Germinal center (tissue), 1 donor: Measurements from ENCODE around the gene ZNF783.
"Not testable (repeated sequence)": the region's sequence is repeated elsewhere in the genome, so short reads cannot be mapped to it uniquely, and the experiment has no call there.

Experiments used
- DNase-seq: peaks from one replicate; pipeline ENCODE4 v3.0.0; 2012; ENCODE audit warnings: mixed read lengths, low spot score

Gene ZNF783

DNA sequence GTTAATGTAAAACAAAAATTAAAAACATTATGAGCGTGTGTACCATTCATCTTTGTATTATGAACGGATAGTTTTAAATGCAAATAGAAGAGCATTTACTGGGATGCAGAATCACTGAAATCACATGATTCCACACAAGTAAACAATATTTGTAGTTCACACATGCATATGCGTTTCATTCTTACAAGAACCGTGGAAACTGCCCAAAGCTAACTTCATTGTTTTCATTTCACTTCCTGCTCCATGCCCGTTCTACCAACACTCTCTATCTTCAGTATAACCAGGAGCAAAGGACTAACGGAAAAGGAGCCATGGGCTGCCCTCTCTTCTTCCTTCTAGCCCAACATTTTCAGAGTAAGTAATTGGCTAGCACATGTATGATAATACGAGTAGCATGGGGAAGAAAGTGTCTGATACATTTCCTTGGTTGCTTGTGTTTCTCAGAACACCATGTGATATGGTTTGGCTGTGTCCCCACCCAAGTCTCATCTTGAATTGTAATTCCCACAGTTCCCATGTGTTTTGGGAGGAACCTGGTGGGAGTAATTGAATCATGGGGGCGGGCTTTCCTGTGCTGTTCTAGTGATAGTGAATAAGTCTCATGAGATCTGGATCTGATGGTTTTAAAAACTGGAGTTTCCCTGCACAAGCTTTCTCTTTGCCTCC is 38.8 kb downstream of the ZNF783 start:
- no peak for DNase-seq

DNA sequence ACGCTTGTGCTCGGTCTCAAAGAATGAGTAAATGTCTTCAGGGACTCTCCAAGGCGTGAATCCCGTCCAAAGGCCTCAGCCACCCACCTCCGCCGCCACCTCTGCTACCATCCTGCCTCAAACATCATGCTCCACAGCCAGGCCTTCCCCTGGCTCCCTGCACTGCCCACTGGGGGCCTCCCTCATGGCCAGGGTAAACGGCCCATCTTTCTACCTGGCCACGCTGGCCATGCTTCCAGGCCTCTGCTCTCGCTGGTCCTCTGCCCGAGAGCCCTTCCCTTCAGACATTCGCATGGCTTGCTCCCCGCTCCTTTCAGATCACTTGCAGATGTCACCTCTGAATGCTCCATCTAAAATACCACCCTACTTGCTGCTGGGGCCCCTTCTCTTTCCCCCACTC is 40.2 kb downstream of the ZNF783 start:
- DNase-seq = no peak

DNA sequence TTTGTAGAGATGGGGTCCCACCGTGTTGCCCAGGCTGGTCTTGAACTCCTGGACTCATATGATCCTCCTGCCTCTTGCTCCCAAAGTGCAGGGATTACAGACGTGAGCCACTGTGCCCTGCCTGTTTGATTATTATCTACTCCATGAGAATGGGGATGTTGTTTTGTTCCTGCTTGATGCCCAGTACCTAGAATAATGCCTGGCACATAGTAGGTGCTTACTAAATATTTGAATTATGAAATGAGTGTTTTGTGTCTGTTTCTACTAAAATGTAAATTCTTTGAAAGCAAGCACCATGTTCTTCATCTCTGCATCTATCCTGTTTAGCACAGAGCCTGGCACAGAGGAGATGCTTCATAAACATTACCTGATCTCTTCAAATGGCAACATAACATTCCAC is 40.9 kb downstream of the ZNF783 start:
- DNase-seq = no peak

DNA sequence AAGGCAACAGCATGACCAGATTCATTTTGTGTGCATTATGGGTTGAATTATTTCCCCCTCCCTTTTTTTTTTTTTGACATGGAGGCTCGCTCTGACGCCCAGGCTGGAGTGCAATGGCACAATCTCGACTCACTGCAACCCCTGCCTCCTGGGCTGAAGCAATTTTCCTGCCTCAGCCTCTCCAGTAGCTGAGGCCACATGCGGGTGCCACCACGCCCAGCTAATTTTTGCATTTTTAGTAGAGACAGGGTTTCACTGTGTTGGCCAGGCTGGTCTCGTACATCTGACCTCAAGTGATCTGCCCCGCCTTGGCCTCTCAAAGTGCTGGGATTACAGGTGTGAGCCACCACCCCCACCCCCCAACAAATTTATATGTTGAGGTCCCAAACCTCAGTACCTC is 42.0 kb downstream of the ZNF783 start:
- DNase-seq = no peak

DNA sequence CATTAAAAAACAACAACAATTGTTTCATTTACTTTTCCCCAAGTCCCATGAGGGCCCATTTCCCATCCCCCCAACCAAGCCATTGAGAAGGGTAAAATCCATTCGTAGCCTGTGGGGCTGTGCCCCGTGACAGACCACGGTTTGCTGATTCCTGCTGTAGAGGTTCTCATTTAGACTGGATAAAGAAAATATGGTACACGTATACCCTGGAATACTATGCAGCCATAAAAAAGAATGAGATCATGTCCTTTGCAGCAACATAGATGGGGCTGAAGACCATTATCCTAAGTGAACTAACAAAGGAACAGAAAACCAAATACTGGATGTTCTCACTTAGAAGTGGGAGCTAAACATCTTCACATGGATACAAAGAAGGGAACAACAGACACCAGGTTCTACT is 44.9 kb downstream of the ZNF783 start:
- DNase-seq = no peak

DNA sequence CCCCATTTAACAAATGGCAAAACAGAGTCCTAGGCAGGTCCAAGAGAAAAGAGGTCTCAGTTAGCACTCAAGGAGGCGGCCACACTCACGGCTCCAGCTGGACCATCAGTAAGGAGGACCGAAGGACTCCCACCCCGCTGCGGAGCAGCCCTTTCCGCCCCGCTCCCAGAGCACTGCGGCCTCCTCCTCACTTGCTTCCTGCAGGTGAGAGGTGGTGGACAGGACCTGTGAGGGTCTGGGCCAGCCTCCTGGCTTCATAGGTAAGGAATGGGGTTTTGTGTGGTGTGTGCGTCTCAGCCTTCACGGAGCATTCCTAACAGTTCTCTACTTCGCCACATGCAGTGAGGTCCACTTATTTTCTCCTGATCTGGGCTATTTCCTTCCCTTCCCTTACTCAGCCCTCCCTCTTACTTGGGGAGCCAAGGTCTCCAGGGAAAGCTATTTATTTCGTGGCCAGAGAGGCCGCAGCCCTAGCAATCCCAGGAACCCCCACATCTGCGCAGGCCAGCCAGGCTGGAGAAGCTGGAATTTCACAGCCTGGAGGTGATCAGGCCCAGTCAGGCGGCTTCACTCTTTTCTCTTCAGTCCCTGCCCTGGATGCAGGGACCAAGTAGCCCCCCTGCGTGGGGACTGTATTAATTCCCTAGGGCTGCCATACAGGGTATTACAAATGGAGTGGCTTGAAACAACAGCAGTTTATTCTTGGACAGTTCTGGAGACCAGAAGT is 45.9 kb downstream of the ZNF783 start:
- no peak for DNase-seq

DNA sequence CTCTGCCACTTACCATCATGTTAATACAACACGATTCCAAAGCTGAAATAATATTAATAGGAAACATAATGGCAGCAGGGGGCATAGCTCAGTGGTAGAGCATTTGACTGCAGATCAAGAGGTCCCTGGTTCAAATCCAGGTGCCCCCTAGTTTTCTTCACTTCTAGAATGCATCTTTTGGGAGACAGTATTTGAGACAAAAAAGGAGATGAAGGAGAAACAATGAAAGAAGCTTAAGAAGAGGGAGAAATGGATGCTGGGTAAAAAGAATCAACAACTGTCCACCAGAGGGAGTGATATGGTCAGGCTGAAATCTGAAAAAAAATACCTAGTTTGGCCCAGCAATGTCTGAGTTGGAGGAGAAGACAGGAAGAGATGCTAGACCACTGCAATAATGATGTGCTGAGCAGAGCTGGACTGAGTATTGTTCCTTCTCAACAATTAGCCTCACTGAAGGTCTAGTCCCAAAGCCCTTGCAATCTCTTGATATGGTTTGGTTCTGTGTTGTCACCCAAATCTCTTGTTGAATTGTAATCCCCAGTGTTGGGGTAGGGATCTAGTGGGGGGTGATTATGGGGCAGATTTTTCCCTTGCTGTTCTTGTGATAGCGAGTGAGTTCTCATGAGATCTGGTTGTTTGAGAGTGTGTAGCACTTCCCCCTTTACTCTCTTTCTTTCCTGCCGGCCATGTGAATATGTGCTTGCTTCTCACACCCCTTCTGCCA is 48.3 kb downstream of the ZNF783 start:
- DNase-seq = peak; percentile 56

DNA sequence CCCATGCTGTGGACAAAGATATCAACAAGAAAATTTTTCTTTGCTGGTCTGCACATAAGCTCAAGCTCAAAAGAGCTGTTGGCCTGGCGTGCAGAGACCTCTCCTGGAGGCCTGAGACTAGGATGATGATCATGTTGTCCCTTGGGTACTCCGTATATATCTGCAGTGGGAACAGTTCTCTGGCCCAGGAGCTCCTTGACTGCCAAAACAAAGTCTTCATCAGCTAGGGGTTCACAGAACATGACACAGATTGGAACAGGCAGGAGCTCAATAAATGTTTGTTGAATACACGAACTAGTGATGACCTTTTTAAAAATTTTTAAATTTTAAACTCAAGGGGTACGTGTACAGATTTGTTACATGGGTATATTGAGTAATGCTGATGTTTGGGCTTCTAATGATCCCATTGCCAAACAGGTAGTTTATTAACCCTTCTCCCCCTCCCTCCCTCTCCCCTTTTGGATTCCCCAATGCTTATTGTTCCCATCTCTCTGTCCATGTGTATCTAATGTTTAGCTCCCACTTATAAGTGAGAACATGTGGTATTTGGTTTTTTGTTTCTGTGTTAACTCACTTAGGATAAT is 49.1 kb downstream of the ZNF783 start:
- DNase-seq = no peak

DNA sequence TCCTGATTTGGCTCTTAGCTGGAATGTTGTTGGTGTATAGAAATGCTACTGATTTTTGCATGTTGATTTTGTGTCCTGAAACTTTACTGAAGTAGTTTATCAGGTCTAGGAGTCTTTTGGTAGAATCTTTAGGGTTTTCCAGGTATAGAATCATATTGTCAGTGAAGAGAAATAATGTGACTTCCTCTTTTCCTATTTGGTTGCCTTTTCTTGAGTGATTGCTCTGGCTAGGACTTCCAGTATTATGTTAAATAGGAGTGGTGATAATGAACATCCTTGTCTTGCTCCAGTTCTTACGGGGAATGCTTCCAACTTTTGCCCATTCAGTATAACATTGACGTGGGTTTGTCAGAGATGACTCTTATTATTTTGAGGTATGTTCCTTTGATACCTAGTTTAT is 52.0 kb downstream of the ZNF783 start:
- no peak for DNase-seq

DNA sequence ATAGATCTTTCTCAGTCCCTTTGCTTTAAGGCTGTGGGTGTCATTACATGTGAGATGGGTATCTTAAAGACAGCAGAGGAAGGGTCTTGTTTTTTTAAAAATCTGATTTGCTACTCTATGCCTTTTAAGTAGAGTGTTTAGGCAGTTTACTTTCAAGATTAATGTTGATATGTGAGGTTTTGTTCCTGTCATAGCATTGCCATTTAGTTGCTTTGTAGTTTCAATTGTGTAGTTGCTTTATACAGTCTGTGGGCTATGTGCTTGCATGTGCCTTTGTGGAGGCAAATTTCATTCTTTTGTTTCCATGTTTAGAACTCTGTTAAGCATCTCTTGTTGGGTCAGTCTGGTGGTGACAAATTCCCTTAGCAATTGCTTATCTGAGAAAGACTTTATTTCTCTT is 54.6 kb downstream of the ZNF783 start:
- no peak for DNase-seq

DNA sequence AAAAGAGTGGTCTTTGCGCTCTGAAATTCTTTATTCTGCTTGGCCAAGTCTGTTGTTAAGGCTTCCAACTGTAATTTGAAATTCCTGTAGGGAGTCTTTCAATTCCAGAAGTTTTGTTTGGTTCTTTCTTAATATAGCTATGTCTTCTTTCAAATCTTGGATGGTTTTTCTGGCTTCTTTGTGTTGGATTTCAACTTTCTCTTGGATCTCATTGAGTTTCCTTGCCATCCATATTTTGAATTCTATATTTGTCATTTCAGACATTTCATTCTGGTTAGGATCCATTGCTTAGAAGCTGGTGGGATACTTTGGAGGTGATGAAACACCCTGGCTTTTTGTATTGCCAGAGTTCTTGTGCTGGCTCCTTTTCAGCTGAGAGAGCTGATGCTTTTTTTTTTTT is 55.5 kb downstream of the ZNF783 start:
- no peak for DNase-seq

DNA sequence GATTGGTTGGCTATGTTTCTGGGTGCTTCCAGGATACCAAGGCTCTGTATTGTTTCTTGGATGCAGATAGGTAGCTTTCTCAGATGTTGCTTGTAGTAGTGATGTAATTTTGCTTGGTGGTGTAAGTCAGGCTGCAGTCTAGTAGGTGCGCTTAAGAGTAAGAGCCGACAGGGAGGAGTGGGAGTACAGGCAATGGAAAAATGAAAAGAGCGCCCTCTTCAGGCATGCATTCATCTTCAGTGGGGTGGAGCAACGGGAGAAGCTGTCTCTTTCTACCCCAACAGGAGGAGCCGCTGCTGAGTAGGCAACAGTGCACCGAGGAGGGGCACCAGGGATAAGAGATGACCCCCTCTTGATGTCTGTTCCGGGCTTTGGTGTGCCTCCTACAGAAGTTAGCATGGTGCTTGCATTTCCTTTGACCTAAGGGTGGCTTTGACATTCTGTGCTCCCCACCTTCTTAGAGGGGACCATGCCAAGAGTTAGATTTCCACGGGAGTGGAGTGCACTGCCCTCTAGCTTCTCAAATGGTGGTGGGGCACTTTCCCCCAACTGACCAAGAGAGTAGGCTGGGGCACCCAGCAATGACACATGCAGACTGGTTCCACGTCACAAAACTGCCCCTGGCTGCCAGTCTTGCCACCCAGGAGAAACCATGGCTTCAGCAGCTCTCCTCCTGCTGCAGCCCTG is 56.1 kb downstream of the ZNF783 start:
- no peak for DNase-seq

DNA sequence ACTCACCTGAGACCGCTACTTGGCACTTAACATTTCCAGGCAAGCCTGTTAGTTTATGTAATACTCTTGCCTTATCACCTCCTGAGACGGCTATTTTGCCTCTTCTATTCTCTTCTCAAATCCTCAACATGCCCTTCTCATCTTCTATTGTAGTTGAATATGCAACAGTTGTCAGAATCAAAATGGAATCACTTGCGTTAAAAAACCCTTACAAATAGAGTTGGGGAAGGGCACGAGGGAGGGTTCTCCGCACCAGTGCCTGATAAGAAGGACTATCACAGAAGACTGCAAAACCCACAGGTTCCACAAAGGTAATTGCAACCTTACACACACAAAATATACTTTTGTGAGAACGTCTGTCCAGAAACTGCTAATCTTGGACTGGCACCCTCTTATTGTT is 57.4 kb downstream of the ZNF783 start:
- no peak for DNase-seq

DNA sequence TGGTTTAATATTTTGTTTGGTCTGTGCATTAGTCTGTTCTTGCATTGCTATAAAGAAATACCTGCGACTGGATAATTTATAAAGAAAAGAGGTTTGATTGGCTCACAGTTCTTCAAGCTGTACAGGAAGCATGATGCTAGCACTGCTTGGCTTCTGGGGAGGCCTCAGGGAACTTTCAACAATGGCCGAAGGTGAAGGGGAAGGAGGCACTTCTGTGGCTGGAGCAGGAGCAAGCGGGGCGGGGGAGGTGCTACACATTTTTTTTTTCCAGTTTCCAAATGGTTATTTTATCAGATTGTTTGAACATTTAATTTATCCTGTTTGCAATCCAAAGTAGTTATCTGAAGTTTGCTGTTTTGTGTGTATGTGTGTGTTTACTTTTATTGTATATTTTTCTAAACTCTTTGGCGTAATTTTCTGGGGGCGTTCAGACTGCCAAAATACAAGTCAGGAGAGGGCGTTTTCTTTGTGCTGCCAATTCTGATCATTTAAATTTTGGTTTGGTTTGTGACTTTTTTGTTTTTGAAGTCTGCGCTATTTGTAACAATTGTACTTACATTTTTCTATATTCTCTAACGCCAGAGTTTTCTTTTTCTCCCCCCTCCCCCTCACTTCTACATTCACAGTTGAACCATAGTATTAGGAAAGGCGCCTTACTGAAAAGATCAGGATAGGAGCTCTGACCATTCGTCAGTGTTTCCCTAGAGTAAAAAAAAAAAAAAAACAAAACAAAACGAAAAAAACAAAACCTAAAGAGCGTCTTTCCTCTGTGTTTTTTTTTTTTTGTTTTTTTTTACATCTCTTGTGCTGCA is 58.5 kb downstream of the ZNF783 start:
- DNase-seq = no peak

DNA sequence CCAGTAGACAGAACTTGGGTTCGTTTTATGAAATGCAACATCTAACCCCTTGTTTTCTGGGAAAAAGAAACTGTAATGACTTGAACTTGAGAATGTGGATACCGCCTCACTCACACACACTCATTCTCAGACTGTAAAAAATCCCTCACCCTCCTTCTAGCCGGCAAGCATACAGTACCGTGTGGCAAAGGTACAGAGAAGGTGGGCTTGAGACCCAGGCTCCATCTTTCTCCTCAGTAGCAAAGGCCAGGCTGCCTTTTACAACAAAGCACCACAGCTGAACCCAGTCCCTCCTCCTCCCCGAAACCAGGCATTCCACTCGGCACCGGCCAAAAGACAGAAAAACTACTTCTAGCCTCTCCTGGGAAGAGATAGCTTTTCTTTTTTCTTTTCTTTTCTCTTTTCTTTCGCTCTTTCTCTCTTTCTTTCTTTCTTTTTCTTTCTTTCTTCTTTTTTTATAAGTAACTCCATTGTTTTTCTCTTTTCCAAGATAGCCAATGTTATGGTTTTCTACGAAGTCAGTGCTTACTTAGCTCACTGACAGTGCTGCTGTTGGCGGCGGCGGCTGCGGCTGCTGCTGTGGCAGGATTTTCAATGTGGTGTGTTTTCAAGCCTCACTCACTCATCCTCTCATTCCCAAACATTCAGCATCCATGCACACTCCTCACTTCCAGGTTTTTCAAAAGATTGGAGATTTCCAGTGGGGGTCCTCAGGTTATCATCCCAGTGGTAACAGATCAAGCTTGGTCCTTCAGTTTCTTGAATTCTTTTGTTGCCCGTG is 59.3 kb downstream of the ZNF783 start:
- not testable (repeated sequence) for DNase-seq

DNA sequence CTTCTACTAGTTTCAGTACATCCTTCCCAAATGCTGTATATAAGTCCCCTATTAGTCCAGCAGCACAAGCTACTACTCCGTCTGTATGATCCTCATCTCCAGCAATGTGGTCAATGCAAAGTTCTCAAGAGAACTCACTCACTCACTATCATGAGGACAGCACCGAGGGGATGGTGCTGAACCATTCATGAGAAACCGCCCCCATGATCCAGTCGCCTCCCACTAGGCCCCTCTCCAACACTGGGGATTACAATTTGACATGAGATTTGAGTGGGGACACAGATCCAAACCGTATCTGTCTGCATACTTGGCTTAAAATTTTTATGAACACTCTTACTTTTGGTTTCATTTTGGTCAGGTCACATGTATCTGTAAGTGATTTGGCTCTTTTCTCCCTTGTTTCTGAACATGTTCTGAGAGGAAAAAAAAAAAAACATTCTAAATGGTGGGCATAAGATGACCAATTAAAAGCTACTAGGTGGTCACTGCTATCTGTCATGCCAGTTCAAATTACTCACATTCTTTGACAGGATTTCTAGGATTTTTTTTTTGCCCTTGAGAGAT is 60.1 kb downstream of the ZNF783 start:
- DNase-seq = no peak

DNA sequence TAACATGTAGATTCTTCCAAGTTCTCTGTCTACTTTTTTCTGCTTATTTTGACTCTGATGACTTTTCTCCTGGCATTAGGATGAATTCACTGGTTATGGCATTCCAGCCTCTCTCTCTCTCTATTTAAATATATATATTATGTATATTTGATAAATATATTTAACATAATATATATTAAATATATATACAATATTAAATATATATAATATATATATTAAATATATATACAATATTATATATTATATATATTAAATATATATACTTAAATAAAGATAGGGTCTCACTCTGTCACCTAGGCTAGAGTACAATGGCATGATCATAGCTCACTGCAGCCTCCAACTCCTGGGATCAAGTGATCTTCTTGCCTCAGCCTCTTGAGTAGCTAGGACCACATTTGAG is 60.7 kb downstream of the ZNF783 start:
- DNase-seq = no peak

DNA sequence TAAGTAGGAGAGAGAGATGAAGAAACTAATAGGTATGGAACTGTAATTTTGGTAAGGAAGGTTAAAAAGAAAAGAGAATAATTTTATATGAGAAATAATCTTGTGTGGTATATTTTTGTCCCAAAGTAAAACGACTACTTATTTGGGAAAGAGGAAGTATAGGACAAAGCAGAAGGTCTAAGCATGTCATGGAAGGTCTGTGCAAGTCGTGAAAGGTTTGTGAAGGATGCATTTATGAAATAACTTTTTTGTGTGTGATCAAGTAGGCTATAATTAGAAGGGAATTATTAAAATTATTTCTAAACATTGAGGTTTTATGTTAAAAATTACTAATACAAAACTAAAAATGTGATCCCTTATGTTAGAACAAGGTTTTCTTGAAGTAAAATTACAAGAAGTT is 63.3 kb downstream of the ZNF783 start:
- no peak for DNase-seq

DNA sequence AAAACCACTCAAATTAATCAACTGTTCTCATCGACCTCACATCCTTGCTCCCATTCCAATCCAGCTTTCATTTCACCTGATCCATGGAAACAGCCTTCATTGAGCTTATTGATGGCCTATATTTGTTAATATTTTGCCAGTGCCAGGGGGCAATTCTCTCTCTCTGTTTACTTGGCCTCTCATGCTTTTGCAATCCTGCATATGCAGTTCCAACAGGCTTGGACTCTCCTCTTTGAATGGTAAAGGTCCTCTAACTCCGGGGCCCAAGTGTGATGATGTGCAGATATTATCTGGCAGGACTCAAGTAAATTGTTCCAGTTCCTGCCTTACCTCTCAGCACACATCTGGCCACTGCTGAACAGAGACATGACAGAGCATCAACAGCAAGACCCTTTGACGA is 67.3 kb downstream of the ZNF783 start:
- DNase-seq = no peak

DNA sequence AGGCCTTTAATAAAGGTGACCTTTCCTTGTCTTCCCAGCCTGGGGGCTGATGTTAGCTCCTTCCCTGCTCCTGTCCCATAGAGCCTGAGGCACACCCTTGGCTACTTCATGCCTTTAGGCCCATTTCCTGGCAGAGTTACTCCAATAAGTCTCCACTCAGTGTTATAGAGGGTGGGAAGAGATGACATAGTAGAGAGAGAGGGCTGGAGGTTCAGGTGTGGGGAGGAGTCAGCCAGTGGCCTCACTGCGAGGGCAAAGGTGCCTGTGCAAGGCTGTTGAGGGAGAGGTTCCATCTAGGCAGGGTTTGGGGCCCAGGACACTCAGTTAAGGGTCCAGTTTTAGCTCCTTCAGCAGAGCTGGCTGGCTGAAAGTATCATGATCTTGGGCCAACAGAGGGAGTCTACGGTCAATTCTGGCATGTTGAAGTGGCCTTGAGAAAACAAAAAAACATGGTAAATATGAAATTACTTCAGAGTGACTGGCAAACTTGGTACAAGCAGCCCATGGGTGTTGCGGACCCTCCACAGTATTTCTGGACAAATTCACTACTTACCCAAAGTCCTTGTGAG is 67.9 kb downstream of the ZNF783 start:
- DNase-seq = no peak
